HepG2 (cell line): ENCODE data around the gene SLC35B4.

Experiments used
- CBFB ChIP-seq: sonication (generic); formaldehyde crosslinking; IDR thresholded peaks from 2 replicates; pipeline ENCODE4 v1.4.0; 2020; ENCODE audit warnings: missing genetic modification reagents
- EHMT2 ChIP-seq: fragments of 200-600 bp; sonication (generic); IDR thresholded peaks from 2 replicates; pipeline ENCODE4 v1.7.0; 2017; ENCODE audit warnings: antibody characterized with exemption, low read depth, low read length, borderline replicate concordance
- KAT8 ChIP-seq: IDR thresholded peaks from 2 replicates; pipeline ENCODE4 v1.6.1; 2016; ENCODE audit warnings: missing genetic modification reagents, missing compliant biosample characterization
- MAFG ChIP-seq: sonication (generic); formaldehyde crosslinking; IDR thresholded peaks from 2 replicates; pipeline ENCODE4 v1.5.1; 2020; ENCODE audit warnings: mild to moderate bottlenecking, missing genetic modification reagents
- MEF2D ChIP-seq: sonication (generic); formaldehyde crosslinking; IDR thresholded peaks from 2 replicates; pipeline ENCODE4 v1.5.1; 2020; ENCODE audit warnings: mild to moderate bottlenecking, missing genetic modification reagents
- NR3C1 ChIP-seq: sonication (generic); formaldehyde crosslinking; IDR thresholded peaks from 2 replicates; pipeline ENCODE4 v1.4.0; 2020; ENCODE audit warnings: missing genetic modification reagents
- ZBTB7B ChIP-seq: sonication (generic); formaldehyde crosslinking; IDR thresholded peaks from 2 replicates; pipeline ENCODE4 v1.4.0; 2020; ENCODE audit warnings: missing genetic modification reagents
- ZNF12 ChIP-seq: sonication (generic); formaldehyde crosslinking; IDR thresholded peaks from 2 replicates; pipeline ENCODE4 v1.5.0; 2020; ENCODE audit warnings: missing genetic modification reagents
- ZNF263 ChIP-seq: sonication (generic); formaldehyde crosslinking; IDR thresholded peaks from 2 replicates; pipeline ENCODE4 v1.4.0; 2020; ENCODE audit warnings: missing genetic modification reagents
- ZNF558 ChIP-seq: sonication (generic); formaldehyde crosslinking; IDR thresholded peaks from 2 replicates; pipeline ENCODE4 v1.9.0; 2022; ENCODE audit warnings: mild to moderate bottlenecking, missing genetic modification reagents, borderline replicate concordance
- TF ChIP-seq, protein P1 (sequence below): sonication (generic); formaldehyde crosslinking; IDR thresholded peaks from 2 replicates; pipeline ENCODE4 v1.4.0; 2020; ENCODE audit warnings: missing genetic modification reagents
- TF ChIP-seq, protein P2 (sequence below): sonication (generic); formaldehyde crosslinking; IDR thresholded peaks from 2 replicates; pipeline ENCODE4 v1.5.0; 2020; ENCODE audit warnings: mild to moderate bottlenecking, missing genetic modification reagents, moderate library complexity
- TF ChIP-seq, protein P3 (sequence below): sonication (generic); formaldehyde crosslinking; IDR thresholded peaks from 2 replicates; pipeline ENCODE4 v1.5.1; 2020; ENCODE audit warnings: mild to moderate bottlenecking, moderate library complexity, missing genetic modification reagents
- TF ChIP-seq, protein P4 (sequence below): sonication (generic); formaldehyde crosslinking; IDR thresholded peaks from 2 replicates; pipeline ENCODE4 v1.5.0; 2020; ENCODE audit warnings: missing genetic modification reagents

DNA sequence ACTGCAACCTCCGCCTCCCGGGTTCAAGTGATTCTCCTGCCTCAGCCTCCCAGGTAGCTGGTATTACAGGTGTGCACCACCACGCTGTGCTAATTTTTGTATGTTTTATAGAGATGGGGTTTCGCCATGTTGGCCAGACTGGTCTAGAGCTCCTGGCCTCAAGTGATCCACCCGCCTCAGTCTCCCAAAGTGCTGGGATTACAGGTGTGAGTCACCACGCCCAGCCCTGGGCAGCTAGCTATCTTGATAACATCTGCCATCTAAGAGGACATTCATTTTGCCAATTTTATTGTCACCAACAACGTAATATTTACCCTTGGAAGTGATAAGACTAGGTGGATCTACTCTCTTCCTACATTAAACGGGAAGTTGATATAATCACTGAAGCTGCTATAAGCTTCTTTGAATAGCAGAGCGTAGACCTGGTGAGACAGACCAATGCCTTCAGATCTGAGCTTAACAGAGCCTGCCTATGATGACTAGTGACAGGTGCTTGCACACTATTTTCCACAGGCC is 39.7 kb upstream of the SLC35B4 start:
- TF ChIP-seq ZNF12 (CRISPR knock-in tag) (no peak), ZNF558 (CRISPR knock-in tag) (no peak), MAFG (no peak), ZBTB7B (CRISPR knock-in tag) (no peak), EHMT2 (no peak), MEF2D (CRISPR knock-in tag) (no peak), ZNF263 (no peak), CBFB (CRISPR knock-in tag) (no peak), KAT8 (CRISPR knock-in tag) (no peak), NR3C1 (CRISPR knock-in tag) (no peak)
- TF ChIP-seq, protein P1, sequence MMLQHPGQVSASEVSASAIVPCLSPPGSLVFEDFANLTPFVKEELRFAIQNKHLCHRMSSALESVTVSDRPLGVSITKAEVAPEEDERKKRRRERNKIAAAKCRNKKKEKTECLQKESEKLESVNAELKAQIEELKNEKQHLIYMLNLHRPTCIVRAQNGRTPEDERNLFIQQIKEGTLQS: no peak
- TF ChIP-seq, protein P2, sequence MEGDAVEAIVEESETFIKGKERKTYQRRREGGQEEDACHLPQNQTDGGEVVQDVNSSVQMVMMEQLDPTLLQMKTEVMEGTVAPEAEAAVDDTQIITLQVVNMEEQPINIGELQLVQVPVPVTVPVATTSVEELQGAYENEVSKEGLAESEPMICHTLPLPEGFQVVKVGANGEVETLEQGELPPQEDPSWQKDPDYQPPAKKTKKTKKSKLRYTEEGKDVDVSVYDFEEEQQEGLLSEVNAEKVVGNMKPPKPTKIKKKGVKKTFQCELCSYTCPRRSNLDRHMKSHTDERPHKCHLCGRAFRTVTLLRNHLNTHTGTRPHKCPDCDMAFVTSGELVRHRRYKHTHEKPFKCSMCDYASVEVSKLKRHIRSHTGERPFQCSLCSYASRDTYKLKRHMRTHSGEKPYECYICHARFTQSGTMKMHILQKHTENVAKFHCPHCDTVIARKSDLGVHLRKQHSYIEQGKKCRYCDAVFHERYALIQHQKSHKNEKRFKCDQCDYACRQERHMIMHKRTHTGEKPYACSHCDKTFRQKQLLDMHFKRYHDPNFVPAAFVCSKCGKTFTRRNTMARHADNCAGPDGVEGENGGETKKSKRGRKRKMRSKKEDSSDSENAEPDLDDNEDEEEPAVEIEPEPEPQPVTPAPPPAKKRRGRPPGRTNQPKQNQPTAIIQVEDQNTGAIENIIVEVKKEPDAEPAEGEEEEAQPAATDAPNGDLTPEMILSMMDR (CRISPR knock-in tag): no peak
- TF ChIP-seq, protein P3, sequence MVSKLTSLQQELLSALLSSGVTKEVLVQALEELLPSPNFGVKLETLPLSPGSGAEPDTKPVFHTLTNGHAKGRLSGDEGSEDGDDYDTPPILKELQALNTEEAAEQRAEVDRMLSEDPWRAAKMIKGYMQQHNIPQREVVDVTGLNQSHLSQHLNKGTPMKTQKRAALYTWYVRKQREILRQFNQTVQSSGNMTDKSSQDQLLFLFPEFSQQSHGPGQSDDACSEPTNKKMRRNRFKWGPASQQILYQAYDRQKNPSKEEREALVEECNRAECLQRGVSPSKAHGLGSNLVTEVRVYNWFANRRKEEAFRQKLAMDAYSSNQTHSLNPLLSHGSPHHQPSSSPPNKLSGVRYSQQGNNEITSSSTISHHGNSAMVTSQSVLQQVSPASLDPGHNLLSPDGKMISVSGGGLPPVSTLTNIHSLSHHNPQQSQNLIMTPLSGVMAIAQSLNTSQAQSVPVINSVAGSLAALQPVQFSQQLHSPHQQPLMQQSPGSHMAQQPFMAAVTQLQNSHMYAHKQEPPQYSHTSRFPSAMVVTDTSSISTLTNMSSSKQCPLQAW (CRISPR knock-in tag): no peak
- TF ChIP-seq, protein P4, sequence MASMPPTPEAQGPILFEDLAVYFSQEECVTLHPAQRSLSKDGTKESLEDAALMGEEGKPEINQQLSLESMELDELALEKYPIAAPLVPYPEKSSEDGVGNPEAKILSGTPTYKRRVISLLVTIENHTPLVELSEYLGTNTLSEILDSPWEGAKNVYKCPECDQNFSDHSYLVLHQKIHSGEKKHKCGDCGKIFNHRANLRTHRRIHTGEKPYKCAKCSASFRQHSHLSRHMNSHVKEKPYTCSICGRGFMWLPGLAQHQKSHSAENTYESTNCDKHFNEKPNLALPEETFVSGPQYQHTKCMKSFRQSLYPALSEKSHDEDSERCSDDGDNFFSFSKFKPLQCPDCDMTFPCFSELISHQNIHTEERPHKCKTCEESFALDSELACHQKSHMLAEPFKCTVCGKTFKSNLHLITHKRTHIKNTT: no peak
